ENCODE data around the gene PROC.

DNA sequence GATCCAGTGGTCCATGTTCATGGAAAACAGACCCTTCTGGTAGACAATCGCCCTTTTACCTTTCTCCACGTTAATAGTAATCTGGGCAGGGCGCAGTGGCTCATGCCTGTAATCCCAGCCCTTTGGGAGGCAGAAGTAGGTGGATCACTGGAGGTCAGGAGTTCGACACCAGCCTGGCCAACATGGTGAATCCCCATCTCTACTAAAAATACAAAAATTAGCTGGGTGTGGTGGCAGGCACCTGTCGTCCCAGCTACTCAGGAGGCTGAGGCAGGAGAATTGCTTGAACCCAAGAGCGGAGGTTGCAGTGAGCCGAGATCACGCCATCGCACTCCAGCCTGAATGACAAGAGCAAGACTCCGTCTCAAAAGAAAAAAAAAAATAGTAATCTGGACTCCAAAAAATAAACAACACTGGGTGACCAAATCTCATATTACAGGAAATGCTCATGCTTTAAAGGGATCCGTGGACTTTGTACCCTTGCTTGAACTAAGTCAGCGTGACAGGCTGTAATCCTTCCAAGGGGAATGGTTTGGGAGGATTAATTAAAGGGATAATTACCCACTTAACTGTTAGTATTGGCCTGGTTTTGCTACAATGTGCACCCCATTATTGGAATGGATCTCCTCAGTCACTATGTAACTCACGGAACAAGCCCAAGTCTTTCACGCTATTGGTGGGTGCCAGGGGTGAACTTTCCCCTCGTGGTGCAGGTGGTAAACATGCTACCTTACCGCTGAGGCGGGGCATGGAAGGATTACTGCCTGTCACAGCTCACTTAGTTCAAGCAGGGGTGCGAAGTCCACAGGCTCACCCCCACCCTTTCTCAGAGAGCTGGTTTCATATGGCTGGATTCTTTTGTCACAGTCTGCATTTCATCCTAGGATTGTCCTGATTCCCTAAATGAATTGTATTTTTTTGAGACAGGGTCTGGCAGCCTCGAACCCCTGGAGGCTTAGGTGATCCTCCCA lies 36.7 kb downstream of the PROC start:
- TF ChIP-seq, protein P1, sequence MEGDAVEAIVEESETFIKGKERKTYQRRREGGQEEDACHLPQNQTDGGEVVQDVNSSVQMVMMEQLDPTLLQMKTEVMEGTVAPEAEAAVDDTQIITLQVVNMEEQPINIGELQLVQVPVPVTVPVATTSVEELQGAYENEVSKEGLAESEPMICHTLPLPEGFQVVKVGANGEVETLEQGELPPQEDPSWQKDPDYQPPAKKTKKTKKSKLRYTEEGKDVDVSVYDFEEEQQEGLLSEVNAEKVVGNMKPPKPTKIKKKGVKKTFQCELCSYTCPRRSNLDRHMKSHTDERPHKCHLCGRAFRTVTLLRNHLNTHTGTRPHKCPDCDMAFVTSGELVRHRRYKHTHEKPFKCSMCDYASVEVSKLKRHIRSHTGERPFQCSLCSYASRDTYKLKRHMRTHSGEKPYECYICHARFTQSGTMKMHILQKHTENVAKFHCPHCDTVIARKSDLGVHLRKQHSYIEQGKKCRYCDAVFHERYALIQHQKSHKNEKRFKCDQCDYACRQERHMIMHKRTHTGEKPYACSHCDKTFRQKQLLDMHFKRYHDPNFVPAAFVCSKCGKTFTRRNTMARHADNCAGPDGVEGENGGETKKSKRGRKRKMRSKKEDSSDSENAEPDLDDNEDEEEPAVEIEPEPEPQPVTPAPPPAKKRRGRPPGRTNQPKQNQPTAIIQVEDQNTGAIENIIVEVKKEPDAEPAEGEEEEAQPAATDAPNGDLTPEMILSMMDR (IDR thresholded peaks at IDR 0.05; ENCODE audit: insufficient read depth, low read length, poor library complexity, severe bottlenecking) = no peak
- TF ChIP-seq EZH2phosphoT487 (conservative IDR thresholded peaks at IDR 0.05; ENCODE audit: low read length) = no peak

Data from SU-DHL-6 (cell line).